ENCODE measurements around the gene MKLN1. TPM values are rescaled to one million over a fixed set of nuclear protein-coding genes. Genes with fewer than 3 reads are reported as not detected.

The MKLN1 gene
- total and polyA plus RNA-seq, 2 of the 13 experiments (the other 11 are each of a cell fraction or from before 2014, with no cell fraction given) = 33.6 to 43.5 TPM

GRCh38 chr7:131327049-131327625 is 539 bp upstream of the MKLN1 start (continued):
- no peak for TF ChIP-seq ZFP62 (CRISPR knock-in tag; IDR thresholded peaks at IDR 0.05)
- TF ChIP-seq, protein P1, sequence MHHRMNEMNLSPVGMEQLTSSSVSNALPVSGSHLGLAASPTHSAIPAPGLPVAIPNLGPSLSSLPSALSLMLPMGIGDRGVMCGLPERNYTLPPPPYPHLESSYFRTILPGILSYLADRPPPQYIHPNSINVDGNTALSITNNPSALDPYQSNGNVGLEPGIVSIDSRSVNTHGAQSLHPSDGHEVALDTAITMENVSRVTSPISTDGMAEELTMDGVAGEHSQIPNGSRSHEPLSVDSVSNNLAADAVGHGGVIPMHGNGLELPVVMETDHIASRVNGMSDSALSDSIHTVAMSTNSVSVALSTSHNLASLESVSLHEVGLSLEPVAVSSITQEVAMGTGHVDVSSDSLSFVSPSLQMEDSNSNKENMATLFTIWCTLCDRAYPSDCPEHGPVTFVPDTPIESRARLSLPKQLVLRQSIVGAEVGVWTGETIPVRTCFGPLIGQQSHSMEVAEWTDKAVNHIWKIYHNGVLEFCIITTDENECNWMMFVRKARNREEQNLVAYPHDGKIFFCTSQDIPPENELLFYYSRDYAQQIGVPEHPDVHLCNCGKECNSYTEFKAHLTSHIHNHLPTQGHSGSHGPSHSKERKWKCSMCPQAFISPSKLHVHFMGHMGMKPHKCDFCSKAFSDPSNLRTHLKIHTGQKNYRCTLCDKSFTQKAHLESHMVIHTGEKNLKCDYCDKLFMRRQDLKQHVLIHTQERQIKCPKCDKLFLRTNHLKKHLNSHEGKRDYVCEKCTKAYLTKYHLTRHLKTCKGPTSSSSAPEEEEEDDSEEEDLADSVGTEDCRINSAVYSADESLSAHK (CRISPR knock-in tag; IDR thresholded peaks at IDR 0.05; ENCODE audit: borderline replicate concordance) = no peak
- TF ChIP-seq, protein P2, sequence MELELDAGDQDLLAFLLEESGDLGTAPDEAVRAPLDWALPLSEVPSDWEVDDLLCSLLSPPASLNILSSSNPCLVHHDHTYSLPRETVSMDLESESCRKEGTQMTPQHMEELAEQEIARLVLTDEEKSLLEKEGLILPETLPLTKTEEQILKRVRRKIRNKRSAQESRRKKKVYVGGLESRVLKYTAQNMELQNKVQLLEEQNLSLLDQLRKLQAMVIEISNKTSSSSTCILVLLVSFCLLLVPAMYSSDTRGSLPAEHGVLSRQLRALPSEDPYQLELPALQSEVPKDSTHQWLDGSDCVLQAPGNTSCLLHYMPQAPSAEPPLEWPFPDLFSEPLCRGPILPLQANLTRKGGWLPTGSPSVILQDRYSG (CRISPR knock-in tag; IDR thresholded peaks at IDR 0.05) = no peak
- no peak for TF ChIP-seq ZNF660 (CRISPR knock-in tag; IDR thresholded peaks at IDR 0.05; ENCODE audit: borderline replicate concordance, low read depth)
- TF ChIP-seq ZNF883 (CRISPR knock-in tag; IDR thresholded peaks at IDR 0.05; ENCODE audit: not compliant biosample characterization) = no peak
- no peak; the same call in 1 of the 2 replicates for TF ChIP-seq ZSCAN12 (CRISPR knock-in tag; IDR thresholded peaks at IDR 0.05)
- TF ChIP-seq ZFP1 (CRISPR knock-in tag; IDR thresholded peaks at IDR 0.05) = no peak
- TF ChIP-seq SMAD9 (CRISPR knock-in tag; IDR thresholded peaks at IDR 0.05) = peak; percentile 61; the same call in 1 of the 2 replicates
- no peak for TF ChIP-seq ZSCAN29 (CRISPR knock-in tag; conservative IDR thresholded peaks at IDR 0.05)
- no peak for TF ChIP-seq ZNF20 (CRISPR knock-in tag; IDR thresholded peaks at IDR 0.05)
- no peak for TF ChIP-seq ZNF280D (CRISPR knock-in tag; IDR thresholded peaks at IDR 0.05)
- TF ChIP-seq ZNF251 (CRISPR knock-in tag; IDR thresholded peaks at IDR 0.05) = no peak
- no peak; the same call in 1 of the 2 replicates for TF ChIP-seq NFIC (IDR thresholded peaks at IDR 0.05; ENCODE audit: low read length)
- TF ChIP-seq ZNF720 (CRISPR knock-in tag; IDR thresholded peaks at IDR 0.05) = no peak
- TF ChIP-seq, protein P3, sequence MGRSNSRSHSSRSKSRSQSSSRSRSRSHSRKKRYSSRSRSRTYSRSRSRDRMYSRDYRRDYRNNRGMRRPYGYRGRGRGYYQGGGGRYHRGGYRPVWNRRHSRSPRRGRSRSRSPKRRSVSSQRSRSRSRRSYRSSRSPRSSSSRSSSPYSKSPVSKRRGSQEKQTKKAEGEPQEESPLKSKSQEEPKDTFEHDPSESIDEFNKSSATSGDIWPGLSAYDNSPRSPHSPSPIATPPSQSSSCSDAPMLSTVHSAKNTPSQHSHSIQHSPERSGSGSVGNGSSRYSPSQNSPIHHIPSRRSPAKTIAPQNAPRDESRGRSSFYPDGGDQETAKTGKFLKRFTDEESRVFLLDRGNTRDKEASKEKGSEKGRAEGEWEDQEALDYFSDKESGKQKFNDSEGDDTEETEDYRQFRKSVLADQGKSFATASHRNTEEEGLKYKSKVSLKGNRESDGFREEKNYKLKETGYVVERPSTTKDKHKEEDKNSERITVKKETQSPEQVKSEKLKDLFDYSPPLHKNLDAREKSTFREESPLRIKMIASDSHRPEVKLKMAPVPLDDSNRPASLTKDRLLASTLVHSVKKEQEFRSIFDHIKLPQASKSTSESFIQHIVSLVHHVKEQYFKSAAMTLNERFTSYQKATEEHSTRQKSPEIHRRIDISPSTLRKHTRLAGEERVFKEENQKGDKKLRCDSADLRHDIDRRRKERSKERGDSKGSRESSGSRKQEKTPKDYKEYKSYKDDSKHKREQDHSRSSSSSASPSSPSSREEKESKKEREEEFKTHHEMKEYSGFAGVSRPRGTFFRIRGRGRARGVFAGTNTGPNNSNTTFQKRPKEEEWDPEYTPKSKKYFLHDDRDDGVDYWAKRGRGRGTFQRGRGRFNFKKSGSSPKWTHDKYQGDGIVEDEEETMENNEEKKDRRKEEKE (IDR thresholded peaks at IDR 0.05) = no peak
- TF ChIP-seq ZBTB44 (CRISPR knock-in tag; IDR thresholded peaks at IDR 0.05) = no peak
- TF ChIP-seq, protein P4, sequence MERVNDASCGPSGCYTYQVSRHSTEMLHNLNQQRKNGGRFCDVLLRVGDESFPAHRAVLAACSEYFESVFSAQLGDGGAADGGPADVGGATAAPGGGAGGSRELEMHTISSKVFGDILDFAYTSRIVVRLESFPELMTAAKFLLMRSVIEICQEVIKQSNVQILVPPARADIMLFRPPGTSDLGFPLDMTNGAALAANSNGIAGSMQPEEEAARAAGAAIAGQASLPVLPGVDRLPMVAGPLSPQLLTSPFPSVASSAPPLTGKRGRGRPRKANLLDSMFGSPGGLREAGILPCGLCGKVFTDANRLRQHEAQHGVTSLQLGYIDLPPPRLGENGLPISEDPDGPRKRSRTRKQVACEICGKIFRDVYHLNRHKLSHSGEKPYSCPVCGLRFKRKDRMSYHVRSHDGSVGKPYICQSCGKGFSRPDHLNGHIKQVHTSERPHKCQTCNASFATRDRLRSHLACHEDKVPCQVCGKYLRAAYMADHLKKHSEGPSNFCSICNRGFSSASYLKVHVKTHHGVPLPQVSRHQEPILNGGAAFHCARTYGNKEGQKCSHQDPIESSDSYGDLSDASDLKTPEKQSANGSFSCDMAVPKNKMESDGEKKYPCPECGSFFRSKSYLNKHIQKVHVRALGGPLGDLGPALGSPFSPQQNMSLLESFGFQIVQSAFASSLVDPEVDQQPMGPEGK (CRISPR knock-in tag; IDR thresholded peaks at IDR 0.05) = no peak

All from HepG2 (cell line).